ENCODE measurements around the gene MTURN.

- TF ChIP-seq, protein P1, sequence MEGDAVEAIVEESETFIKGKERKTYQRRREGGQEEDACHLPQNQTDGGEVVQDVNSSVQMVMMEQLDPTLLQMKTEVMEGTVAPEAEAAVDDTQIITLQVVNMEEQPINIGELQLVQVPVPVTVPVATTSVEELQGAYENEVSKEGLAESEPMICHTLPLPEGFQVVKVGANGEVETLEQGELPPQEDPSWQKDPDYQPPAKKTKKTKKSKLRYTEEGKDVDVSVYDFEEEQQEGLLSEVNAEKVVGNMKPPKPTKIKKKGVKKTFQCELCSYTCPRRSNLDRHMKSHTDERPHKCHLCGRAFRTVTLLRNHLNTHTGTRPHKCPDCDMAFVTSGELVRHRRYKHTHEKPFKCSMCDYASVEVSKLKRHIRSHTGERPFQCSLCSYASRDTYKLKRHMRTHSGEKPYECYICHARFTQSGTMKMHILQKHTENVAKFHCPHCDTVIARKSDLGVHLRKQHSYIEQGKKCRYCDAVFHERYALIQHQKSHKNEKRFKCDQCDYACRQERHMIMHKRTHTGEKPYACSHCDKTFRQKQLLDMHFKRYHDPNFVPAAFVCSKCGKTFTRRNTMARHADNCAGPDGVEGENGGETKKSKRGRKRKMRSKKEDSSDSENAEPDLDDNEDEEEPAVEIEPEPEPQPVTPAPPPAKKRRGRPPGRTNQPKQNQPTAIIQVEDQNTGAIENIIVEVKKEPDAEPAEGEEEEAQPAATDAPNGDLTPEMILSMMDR (IDR thresholded peaks at IDR 0.05), result no peak
- TF ChIP-seq POLR2A (IDR thresholded peaks at IDR 0.05), result no peak
Observed at GRCh38 chr7:30196408-30196807, 61.6 kb downstream of the MTURN start.

All from adrenal gland (tissue), 5 donors.